ENCODE results near the gene GREB1.

- no peak for TF ChIP-seq EZH2 (IDR thresholded peaks at IDR 0.05; ENCODE audit: borderline replicate concordance, insufficient read depth, low read depth, low read length, poor library complexity, severe bottlenecking)
- TF ChIP-seq CTCF (IDR thresholded peaks at IDR 0.05) = no peak
These were observed 97.0 kb downstream of the GREB1 start for GRCh38 chr2:11630855-11631254.

All from B cell (primary cell).